MV-4-11 (cell line): Measurements from ENCODE around the gene ASAP2.

ENCODE experiments used
- DNase-seq: peaks from one replicate; lab custom pipeline; 2025; lab: John Stamatoyannopoulos, UW

The ASAP2 gene

DNA sequence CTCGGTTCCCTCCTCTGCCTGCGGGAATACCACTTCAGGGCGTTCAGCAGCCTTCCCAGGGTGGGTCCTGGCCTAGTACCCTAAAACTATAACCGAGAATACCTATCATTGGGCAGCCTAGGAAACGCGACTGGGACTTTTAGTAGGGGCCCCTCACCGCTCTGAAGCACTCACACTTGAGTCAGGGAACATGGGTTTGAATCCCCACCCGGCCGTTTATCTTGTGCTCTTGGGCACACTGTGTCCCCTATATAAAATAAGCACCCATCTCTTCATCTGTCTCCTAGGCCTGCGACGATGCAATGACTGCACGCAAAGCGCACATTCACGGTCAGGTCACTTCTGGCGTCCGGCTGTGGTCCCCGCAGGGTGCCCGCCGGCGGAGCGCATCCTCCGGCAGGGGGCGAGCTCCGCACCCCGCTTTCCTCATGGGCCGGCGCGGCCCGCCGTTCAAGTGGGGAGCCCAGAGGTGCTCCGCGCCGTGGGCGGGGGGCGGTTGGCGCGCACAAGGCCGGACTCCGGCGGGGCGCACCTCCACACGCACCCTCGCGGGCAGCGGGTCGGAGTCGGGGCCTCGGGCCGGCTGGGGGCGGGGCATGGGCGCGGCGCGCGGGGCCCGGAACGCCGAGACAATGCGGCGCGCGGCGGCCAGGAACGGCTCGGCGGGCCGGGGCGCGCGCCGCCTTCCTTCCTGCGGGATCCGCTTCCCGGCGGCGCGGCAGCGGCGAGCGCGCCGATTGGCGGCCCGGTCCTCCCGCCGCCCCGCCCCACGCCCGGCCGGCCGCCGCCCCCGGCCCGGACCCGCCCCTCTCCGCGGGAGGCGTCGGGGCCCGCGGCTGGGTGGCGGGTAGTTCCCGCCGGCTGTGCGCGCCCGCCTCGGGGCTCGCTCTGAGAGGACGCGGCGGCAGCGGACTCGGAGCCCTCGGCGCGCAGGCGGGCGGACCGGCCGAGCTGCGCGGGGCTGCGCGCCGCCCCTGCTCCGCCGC, at the start of gene ASAP2:
TSS of gene ASAP2 (plus strand) at position 850 of the 986 bp plus-strand sequence. CDS start 293 bp downstream, outside the sequence.
- DNase-seq: no peak

DNA sequence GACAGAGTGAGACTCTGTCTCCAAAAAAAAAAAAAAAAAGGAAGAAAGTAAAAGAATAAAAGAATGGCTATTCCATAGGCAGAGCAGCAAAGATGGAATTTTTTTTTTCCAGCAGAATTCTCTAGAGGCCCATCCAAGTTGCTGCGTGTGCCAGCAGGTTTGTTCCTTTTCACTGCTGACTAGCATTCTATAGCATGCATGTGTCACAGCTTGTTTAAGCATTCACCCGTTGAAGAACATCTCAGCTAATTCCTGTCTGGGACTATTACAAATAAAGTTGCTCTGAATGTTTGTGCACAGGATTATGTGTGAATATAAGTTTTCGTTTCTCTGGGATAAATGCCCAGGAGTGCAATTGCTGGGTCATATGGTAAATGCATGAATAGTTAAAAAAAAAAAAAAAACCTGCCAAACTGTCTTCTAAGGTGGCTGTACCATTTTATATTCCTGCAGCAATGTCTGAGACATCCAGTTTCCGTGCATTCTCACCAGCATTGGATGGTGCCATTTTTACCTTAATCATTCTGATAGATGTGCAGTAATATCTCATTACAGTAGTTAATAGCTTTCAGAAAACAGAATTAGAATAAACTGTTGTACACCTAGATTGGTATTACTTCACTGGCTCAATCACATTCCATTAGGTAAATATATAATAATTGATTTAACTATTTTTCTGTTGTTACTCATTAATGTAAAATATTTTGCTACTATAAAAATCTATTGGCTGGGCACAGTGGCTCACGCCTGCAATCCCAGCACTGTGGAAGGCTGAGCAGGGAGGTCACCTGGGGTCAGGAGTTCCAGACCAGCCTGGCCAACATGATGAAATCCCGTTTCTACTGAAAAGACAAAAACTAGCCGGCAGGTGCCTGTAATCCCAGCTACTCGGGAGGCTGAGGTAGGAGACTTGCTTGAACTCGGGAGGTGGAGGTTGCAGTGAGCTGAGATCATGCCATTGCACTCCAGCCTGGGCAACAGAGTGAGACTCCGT, 47.5 kb upstream of the ASAP2 start:
- DNase-seq: no peak

DNA sequence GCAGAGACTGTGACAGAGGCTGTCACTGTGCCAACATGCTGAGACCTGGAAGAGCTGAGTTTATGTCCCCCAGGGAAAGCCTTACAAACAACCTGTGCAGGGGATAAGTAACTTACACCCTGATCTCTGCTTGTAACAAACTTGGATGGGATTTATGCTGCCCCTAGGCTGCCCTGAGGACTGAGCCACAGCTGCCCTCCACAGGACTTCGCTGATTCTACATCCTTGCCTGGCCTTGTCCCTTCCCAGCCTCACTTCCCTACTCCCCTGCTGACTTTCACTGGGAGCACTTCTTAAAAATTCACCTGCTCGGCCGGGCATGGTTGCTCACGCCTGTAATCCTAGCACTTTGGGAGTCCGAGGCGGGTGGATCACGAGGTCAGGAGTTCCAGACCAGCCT, 45.9 kb upstream of the ASAP2 start:
- no peak for DNase-seq

DNA sequence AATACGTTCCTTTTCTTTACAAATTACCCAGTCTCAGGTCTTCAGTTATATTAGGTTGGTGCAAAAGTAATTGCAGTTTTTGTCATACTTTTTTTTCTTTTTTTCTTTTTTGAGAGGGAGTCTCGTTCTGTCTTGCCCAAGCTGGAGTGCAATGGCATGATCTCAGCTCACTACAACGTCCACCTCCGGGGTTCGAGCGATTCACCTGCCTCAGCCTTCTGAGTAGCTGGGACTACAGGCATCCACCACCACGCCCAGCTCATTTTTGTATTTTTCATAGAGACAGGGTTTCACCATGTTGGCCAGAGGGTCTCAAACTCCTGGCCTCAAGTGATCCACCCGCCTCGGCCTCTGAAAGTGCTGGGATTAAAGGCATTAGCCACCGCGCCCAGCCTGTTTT, 43.8 kb upstream of the ASAP2 start:
- DNase-seq: no peak

DNA sequence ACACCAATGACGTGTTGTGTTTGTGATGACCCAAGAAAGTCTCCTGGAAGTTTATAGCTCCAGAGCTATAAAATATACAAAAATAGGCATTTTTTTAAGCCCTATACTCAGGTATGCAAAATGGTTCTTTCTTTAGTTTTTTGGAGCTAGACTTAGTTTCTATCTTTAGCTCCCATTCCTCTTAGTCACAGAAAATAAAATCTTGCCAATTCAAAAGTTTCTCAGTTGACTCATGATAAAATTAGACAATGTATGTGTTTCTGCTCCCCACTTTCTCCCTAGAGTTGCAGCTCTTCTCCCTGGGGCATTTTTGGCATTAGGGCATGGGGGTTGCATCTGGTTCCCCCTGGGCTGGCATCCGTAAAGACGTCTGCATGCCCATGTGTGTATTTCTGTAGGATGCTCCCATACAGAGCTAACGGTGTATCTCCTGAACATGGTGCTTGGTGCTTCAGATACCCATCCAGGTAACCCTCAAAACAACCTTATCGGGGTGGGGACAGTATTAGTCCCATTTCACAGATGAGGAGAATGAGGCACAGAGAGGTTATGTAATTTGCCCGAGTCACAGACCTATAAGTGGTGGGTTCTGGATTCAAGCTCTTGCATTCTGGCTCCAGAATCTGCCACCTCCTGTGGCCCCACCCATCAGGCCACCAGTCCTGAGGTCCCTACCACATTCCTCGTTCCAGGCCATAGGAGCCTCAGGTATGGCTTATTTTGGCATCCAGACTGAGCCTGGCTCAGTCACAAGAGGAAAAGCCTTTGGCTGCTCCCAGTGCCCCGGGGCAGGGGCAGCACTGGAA, 43.1 kb upstream of the ASAP2 start:
- DNase-seq: no peak

DNA sequence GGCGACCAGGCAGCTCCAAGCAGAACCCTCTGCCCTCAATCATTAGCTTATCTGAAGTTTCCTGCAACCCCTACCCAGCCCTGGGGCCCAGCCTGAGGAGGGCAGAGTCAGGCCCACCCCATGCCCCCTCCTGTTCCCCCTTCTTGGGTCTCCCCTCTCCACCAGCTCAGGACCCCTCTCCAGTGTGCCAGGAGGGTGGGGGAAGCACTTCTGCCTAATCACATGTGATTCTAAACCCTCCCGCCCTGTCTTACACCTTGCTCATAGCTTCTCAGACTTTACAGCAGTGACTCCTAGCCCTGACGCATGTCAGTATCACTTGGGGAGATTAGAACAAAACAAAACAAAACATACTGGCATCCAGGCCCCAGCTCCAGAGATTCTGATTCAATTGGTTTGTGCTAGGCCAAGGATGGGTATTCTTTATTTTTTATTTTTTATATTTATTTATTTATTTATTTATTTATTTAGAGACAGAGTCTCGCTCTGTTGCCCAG, 42.5 kb upstream of the ASAP2 start:
- DNase-seq: no peak

- no peak for DNase-seq
These were observed 41.0 kb upstream of the ASAP2 start for GRCh38 chr2:9165625-9166024.

GRCh38 chr2:9166579-9167377, 39.8 kb upstream of the ASAP2 start:
- peak; percentile 36 for DNase-seq

GRCh38 chr2:9167718-9168657, 38.6 kb upstream of the ASAP2 start:
- DNase-seq: no peak

DNA sequence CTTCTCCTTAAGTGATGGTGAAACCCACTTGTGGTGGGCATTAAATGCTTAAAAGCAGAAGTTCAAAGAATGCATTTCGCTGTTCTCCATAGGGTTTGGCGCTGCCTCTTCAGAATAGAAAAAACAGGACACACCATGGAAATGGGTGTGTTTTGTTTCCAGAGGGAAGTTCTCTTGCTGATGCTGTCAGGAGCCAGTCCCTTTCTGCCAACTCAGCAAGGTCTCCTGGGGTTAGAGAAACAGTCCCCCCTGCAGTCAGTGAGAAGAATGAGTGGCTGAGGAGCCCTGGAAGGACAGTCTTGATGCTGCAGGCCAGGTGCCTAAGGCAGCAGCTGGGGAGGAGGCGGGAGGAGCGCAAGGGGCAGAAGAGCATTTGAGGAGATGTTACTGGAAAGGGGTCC, 37.8 kb upstream of the ASAP2 start:
- peak; percentile 91 for DNase-seq

GRCh38 chr2:9169349-9170107, 37.1 kb upstream of the ASAP2 start:
- peak; percentile 77 for DNase-seq

GRCh38 chr2:9170458-9171130, 36.0 kb upstream of the ASAP2 start:
- peak; percentile 77 for DNase-seq

DNA sequence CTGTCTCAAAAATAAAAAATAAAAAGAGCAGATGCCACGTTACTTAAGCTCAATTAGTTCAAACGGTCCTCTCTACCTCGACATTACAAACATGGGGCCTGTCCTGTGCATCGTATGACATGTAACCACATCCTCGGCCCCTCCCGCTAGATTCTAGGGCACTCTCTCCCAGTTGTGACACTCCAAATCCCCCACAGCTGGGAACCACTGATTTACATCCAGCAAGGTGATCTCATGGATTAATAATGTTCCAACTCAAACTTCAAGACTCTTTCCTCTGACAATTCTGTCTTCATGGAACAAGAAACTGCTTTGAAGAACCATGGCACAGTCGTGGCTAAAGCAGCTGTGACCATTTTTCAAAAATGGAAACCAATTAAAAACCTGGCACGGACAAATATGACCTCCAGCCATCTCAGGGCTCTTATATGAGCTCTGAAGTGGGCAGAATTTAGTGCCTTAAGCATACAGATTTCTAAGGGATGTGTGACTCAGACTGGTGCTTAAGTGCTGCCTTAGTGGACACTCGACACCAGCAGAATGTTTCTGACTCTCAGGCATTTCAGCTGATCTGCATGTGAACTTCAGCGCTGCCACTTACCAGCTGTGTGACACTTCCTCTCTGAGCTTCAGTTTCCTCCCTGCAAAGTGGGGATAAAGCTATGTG, 31.7 kb upstream of the ASAP2 start:
- peak; percentile 83 for DNase-seq

DNA sequence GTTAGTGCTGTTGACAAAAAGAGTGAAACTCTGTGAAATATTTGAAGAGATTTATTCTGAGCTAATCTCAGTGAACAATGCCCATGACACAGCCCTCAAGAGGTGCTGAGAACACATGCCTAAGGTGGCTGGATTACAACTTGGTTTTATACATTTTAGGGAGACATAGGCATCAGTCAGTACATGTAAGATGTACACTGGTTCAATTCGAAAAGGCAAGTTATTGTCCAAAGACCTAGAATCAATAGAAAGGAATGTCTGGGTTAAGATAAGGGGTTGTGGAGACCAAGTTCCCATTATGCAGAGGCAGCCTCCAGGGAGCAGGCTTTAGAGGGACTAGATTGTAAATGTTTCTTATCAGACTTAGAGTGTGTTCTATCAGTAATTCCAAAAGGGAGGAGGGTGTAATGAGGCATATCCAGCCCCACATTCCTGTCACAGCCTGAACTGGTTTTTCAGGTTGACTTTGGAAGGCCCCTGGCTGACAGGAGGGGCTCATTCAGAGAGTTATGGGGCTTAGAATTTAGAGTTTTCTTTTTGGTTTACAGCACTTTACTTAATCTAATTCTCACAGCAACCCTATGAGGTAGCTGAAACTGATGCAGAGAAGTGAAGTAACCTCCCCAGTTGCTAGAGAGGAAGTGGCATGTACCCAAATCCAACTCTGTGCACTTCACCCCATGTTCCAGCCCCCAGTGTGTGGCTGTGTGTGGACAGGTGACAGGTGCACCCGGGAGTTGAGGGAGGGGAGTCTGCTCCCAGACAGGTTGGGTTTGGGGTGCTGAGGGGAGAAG, 28.3 kb upstream of the ASAP2 start:
- peak; percentile 22 for DNase-seq

DNA sequence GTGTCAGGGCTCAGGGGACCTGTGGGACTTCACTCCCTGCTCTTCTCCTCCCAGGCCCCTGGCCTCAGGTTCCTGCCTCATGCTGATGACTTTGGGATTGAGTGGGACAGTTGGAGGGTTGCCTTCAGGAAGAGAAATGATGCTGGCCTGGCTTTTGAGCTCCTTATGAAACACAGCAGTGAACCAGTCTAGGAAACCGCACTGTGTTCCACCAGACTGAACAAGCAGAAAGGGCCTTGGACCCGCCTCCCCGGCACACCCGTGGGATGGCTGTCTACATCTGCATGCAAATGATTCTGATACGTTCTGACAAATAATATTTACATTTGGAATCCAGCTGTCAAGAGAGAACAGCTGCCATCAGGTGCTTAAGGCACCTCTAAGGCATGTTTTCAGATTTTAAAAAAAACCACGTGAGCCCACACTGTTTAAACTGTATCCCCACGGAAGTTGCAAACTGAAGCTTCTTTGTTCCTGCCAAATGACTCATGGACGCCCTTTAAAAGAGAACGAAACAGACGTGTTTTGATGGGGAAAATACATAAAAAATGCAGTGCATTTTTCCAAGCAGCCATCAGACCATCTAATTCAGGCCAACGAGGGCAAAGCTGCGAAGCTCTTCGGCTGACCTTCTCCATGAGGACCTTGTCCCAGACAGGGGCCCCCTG, 27.6 kb upstream of the ASAP2 start:
- DNase-seq: no peak

GRCh38 chr2:9179572-9180201, 26.9 kb upstream of the ASAP2 start:
- no peak for DNase-seq
